NCI-H146 treated with DMSO at 0.1 percent for 48 hours (cell line): ENCODE results near the gene PIGV.
"Not testable (repeated sequence)": the region's sequence is repeated elsewhere in the genome, so short reads cannot be mapped to it uniquely, and the experiment has no call there.

Source experiments
- DNase-seq: peaks from one replicate; lab custom pipeline; 2025; ENCODE audit not compliant: unreplicated experiment; lab: John Stamatoyannopoulos, UW

Gene PIGV

GRCh38 chr1:26831546-26832248 is 43.9 kb downstream of the PIGV start:
- no peak for DNase-seq

DNA sequence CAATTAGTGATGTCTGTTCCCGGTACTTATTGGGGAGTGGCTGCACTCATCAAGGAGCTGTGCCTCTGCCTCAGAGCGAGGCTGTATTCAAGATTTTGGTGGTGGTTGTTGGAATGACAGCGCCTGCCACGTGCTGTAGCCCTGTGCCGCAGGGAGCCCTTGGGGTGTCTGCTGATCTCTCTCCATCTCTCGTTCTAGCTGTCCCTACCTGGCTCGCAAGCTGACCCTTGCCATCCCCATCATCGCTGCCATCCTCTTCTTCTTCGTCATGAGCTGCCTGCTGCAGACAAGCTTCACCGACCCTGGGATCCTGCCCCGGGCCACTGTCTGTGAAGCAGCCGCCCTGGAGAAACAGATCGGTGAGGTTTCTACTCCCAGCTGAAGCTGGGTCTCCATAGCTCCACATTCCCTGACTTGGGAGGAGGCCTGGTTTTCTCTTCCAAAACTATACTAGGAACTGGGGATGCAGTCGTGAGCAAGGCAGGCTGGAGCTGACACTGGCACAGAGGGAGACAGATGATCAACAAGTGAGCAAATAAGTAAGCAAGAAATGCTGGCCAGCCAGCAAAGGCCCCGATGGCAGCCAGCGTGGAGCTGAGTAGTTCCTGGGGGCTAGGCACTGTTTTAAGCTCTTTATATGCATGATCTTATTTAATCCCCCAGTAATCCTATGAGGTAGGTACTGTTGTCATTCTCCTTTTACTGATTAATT is 44.7 kb downstream of the PIGV start:
- no peak for DNase-seq

DNA sequence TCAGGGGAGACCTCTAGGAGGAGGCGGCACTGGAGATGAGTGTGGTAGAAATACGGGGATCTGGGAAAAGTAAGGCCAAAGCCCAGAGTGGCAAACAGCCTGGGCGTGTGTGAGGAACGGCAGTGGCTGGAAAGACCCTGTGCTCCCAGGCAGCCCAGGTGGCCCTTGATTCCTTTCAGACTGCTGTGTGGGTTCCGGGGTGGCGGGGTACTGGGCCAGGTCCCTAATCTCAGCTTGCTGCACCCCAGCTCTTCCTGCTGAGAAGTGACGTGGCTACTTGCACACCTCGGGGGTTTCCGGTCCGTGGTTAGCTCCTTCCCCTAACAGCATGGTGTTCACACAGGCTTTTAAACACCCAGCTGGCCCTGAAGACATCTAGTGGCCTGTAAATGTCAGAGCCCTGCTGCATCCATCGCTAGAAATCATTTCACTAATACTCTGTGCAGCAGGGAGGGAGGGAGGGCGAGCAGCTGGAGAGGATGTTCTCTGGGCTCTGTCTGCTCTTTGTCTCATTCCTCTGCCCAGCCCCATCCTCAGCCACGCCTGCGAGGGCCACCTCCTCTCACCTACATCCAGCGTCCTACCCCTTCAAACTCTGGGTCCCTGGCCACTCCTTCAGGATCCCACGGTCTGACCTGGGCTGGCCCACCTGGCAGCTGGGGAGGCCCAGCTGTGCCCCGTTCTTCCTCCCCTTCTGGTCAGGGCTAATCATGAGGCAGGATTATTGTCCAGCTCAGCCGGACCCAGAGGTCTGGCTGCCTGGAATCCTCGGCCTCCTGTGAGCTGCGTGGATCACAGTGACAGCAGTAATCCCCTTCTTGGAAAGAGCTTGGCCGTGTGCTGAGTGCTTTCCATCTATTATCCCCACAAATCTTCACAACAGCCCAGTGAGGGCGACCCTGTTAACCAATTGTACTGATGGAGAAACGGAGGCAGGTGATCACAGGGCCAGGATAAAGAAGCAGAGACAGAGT is 46.0 kb downstream of the PIGV start:
- no peak for DNase-seq

- not testable (repeated sequence) for DNase-seq
These were observed 49.9 kb downstream of the PIGV start for GRCh38 chr1:26837665-26838064.

DNA sequence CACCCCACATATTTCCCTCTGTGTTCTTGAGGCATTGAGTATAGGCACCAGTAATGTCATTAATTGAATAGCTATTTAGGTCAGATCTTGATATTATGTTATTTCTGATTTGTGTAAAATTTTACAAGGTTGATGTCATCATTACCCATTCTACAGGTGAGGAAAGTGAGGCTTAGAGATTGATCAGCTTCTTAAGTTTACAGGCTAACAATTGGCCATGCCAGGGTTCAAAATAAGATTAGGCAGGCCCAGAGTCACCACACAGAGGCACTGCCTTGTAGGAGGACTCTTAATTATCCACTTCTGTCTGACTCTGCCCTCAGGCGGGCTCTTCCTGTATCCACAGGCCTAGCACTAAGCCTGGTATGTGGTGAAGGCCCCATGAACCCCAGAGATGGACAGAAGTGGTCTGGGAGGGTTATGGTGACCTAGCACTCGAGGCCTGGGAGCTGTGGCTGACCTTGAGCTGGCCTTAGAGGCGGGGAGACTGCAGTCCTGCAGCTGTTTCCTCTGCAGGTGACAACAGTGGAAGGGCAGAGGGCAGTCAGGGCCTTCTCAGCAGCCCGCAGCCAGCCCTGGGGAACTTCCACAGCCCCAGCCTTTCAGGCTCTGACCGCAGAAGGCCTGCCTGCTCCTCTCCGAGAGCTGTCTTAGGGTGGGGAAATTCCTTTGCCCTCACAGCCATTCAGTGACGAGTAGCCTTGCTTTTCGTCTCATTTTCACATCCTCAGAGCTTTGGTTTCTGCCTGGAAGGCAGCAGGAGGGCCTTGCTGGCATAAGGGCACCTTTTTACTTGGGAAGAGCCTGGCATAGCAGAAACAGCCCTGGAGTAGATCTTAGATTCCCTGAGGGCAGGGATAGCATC is 51.0 kb downstream of the PIGV start:
- DNase-seq: no peak

DNA sequence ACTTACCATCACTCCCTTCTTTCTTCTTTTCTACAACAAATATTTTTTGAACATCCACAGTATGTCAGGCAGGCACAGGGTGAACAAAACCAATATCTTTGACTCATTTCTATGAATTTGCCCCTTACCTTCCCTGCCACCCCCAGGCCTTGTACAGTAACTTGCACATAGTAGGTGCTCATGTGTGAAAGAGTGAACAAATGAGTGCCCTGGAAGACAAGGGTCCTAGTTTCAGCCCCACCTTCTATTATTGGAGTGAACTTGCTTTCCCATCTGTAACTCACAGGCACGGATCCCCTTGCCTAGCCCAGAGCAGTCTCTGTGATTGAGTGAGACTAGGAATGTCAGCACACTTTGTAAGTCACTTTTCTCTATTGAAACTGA is 51.6 kb downstream of the PIGV start:
- DNase-seq: no peak

DNA sequence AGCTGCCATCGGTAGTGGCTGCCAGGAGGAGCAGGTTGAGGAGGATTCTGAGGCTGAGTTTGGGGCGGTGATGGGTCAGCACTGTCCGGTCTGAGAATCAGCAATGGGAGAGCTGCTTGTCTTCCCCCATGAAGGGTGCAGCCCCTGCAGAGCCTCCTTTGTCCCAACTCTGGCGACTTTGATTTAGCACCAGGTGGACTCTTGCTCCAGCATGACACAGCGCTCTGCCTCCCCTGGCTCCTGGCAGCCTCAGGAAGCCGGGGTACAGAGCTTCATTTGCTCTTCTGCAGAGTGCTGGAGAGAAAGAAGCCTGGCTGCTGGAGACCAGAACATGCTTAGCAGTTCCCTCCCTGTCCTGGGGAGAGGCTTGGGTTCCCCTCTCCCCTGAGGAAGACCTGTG is 52.0 kb downstream of the PIGV start:
- no peak for DNase-seq

DNA sequence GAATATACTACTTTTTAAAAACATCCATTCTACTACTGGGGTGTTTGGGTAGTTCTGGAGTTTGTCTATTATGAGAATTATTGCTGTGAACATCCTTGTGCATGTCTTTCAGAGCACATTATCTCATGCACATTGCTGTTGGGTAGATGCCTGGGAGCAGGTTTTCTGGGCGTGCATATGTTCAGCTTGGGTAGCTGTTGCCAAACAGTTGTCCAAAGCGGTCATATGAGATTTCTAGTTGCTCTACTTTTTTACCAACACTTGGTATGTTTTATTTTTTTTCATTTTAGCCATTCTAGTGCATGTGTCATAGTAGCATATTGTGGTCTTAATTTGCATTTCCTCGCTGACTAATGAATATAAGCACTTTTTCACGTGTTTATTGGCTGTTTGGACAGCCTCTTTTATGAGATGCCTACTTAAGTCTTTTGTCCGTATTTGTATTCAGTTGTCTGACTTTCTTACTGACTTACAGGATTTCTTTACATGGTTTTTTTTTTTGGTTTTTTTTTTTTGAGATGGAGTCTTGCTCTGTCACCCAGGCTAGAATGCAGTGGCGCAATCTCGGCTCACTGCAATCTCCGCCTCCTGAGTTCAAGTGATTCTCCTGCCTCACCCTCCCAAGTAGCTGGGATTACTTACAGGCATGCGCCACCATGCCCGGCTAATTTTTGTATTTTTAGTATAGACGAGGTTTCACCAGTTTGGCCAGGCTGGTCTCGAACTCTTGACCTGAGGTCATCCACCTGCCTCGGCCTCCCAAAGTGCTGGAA is 56.9 kb downstream of the PIGV start:
- DNase-seq: no peak

GRCh38 chr1:26847826-26848225 is 60.1 kb downstream of the PIGV start:
- not testable (repeated sequence) for DNase-seq
